ENCODE data around the gene CDC26.
"Not testable (repeated sequence)": the region's sequence is repeated elsewhere in the genome, so short reads cannot be mapped to it uniquely, and the experiment has no call there.

CDC26 gene

GRCh38 chr9:113238859-113239232 is 36.5 kb downstream of the CDC26 start:
- DNase-seq (ENCODE audit: low read depth in 2 of 2), result no peak

DNA sequence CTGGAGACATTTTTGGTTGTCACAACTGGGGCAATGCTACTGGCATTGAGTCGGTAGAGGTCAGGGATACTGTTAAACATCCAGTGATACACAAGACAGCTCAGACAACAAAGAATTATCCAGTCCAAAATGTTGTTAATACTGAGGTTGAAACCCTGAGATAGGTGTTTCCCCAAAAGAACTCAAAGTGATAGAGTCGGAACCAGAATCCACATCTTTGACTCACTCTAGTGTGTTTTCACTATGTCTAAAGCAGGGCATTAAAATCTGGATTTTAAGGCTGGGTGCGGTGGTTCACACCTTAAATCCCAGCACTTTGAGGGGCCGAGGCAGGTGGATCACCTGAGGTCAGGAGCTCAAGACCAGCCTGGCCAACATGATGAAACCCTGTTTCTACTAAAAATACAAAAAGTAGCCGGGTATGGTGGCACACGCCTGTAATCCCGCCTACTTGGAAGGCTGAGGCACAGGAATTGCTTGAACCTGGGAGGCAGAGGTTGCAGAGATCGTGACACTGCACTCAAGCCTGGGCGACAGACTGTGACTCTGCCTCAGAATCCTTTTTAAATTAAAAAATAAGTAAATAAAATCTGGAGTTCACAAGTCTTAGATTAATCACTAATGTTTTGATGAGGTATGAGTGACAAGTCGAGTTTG is 37.0 kb downstream of the CDC26 start:
- no peak for DNase-seq (ENCODE audit: low read depth in 2 of 2)

DNA sequence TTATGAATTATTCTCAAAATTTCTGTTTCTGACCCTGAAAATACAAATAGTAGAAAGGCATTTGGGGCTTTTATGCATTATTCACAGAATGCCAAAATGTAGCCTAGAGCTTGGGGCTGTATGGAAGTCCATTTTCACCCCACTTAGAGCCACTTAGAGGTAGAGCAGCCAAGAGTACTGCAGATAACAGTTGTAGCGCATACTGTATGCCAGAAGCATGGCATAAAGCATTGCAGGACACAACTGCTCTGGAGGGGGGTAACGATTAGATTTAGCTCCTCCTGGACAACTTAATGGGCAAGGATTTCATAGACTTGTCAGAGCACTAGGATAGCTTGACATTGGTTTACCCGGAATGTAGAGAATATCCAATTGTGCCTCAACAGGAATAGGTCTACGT is 38.3 kb downstream of the CDC26 start:
- no peak for DNase-seq (ENCODE audit: low read depth in 2 of 2)

GRCh38 chr9:113235701-113236255 is 39.6 kb downstream of the CDC26 start:
- DNase-seq (ENCODE audit: low read depth in 2 of 2), result not testable (repeated sequence)

DNA sequence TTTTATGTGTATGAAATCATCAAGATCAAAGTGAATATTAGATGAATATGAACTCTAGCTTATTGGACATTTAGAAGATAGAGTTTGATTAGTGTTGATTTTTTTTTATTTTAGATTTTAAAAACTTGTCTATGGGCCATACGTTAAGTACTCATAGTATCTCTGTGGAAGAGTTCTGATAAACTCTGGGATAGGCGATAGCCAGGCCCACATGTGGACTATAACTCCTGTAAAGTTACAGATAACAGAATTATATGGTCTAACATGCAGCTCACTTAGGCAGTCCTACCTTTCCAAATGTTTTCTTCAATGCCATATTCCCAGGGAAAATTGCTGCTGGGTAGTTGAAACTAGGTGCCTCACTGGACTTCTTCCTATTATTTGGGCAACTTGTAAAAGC is 43.7 kb downstream of the CDC26 start:
- DNase-seq (ENCODE audit: low read depth in 2 of 2), result no peak

DNA sequence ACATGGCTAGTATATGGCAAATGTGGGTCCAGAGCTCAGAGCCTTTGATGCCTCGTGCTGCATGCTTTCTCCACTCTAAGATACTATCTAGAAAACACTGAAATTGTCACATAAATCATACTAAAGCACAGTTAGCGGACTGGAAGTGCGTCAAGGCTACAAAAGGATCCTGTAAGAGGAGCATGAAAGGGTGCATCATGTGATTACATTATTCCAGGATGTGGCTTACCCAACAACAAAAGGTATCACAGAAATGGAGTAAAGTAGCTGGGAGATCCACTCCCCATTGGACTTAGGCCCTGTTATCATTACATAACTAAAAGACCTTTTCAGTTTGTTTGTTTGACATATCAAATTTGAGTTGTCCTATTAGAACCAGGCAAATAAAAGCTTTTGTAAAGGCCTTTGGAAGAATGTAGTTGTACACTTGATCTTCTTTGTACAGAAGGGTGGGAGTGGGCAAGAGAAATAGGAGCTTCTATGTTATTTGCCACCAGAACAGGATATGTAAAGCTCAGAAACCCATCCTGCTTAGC is 47.2 kb downstream of the CDC26 start:
- no peak for DNase-seq (ENCODE audit: low read depth in 2 of 2)

GRCh38 chr9:113227436-113227835 is 47.9 kb downstream of the CDC26 start:
- no peak for DNase-seq (ENCODE audit: low read depth in 2 of 2)

- DNase-seq (ENCODE audit: low read depth in 2 of 2), result no peak
These were observed 51.4 kb downstream of the CDC26 start for GRCh38 chr9:113223963-113224362.

DNA sequence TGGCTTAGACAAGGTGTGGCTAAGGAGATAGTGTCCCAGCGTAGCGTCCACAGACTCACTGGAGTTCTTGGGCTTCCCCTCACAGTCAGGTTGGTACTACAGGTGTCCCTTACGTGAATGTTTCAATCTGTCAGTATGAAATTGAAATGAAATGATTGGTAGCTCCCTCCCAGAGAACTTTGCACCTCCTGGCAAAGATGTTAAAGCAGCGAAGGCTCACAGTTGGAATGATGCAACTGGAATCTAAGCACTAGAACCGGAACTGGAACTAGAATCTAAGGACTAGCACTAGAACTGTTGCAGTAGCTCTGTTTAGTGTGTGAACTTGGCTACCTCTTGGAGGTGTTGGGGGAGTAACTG is 52.9 kb downstream of the CDC26 start:
- no peak for DNase-seq (ENCODE audit: low read depth in 2 of 2)

DNA sequence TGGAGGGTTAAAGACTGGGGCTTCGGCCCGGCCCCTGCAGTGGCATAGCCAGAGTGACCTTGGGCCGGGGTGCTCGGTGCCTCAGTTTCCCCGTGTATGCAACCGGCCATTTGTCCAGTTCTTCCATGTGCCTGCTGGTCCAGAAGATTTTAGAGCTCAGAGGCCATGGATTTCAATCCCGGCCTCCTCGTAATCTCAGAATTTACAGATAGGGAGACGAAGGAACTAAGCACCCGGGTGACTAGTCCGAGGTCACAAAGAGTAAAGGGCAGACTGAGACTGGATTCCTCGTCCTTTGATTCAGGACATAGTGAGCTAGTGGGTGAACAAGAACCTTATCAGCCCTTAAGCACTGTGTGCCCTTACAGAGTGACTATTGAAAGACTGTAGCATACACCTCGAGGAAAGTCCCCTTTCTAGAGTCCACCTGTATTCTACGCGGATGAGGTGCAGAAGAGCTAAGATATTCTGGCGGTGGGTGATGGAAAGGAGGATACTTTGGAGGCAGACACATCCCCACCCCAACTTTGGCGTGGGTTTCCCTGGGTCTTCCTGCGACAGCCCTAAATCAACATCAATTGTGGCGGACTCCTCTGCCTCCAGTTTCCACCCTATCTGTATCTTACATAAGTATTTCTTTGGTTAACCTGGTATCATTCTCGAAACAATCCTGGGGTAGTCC is 53.4 kb downstream of the CDC26 start:
- DNase-seq (ENCODE audit: low read depth in 2 of 2), result no peak

DNA sequence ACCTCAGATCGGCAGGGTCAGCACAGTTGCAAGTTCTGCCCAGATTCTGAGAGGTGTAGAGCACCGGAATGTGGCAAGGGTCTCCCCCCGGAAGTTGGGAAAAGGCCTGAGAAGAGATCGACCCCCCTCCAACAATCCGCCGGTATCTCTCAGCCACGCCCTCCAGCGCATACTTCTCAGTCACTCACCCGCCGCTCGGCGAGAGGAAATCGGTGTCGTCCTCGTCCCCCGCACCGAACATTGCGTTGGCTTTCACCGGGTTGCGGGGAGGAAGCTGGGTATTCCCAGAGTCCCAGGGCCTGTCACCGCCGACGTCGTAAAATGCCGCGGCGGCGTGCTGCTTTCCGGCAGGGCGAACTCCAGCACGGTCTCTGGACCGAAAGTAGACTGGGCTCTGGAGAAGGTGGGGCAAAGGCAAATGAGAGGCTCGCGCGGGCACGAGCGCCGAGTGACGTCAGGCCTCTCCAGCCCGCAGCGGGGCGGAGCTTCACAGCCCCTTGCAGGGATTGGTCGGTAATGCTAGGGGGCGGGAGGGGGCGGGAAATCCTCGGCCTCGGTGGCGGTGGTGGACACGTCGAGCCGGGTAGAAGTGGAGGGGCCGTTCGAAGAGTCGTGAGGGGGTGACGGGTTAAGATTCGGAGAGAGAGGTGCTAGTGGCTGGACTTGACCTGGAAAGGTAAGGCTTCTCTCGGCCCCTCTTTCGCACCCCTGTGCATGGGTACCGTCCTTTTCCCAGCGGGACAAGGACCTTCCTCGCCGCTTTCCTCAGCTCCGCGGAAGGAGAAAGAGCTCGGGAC is 54.2 kb downstream of the CDC26 start, which contains the start of the genes FKBP15 and SLC31A1:
Gene FKBP15, minus strand, starts transcription at position 275 of the 797 bp plus-strand sequence. Its CDS starts 34 bp downstream, at position 241.
Gene SLC31A1, plus strand, starts transcription at position 542 of the 797 bp plus-strand sequence. CDS start 34,605 bp downstream, outside the sequence.
- DNase-seq (ENCODE audit: low read depth in 2 of 2), result peak; percentile 94

DNA sequence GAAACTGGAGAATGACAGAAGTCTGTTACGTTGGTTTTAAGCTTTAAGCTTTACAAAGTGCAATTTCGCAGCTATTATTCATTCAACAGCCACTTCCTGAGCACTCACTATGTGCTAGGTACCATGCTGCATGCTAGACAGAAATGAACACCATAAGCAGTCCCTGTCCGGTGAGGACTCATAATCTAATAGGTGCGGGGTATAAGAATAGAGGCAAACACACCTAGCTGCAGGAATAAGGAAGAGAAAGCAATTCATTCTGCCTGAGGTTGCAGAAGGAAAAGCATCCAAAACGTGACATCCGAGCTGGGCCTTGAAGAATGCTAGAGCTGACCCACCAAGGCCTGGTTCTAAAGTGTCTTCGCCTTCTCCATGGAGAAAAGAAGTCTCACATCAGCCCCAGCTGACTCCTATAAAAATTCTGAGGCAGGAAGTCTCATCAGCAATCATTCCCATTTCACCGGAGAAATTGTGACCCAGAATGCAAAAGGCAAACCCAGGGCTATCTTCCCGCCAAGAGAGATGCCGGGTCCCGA is 54.8 kb downstream of the CDC26 start:
- no peak for DNase-seq (ENCODE audit: low read depth in 2 of 2)

DNA sequence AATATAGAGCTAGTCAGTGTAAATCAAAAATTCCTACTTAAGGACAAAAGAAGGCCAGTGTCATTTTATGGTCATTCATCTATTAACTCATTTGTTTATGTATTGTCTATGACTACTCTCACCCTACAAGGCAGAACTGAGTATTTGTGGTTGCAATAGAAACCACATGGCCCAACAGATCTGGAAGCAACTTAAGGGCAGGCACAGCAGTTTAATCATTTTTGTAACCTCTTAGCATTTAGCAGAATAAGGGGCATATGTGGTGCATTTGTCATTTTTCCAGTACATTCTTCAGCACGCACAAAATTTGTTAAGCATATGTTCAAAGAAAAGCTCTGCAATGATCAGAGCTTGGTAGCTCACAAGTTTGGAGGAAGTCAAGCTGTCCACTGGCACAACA is 55.4 kb downstream of the CDC26 start:
- no peak for DNase-seq (ENCODE audit: low read depth in 2 of 2)

DNA sequence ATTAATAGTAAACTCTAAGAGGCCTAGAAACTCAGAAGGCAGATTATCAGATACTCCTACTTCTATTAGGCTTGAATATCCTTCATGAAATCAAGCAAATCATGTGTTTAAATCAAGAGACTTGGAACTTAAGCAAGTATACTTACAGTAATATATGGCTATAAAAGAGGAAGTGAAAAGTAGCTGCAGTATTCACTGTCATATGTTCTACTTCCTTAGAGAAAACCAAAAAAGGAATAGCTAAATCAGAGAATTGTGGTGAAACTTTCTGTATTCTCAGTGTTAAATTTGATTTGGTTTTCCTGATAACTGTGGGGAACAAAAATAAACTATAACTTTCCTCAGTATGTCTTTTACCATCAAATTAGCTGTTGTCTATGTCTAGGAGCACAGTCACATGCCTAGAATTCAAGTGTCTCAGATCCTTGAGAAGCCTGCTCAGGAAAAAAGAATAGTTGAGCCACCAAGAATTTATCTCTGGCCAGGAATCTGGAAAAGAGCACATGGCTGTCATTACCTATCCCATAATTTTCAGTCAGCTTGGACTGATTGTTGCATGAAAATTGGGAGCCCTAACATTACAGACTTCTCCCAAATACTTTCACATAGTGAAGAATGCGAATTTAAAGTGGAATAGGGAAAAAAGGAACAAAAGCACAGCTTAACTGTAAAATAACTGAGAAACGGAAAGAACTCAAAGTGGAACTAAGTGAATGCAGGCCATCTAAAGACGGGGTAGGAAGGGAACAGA is 56.0 kb downstream of the CDC26 start:
- DNase-seq (ENCODE audit: low read depth in 2 of 2), result no peak

Measured in stimulated activated CD4-positive, alpha-beta T cell treated with anti-CD3 and anti-CD28 coated beads, Interleukin-4, amount 100 ng/mL, for 48 hours (primary cell).